ENCODE data around the gene ACACB.

ACACB gene

GRCh38 chr12:109097435-109098182, 18.8 kb upstream of the ACACB start, which contains the start of gene UNG:
TSS of gene UNG (plus strand) at chr12:109097597. CDS start at chr12:109097680, 83 bp downstream.
- TF ChIP-seq GATA3 (IDR thresholded peaks at IDR 0.05; ENCODE audit: low read depth, low read length) (no peak), GATA2 (IDR thresholded peaks at IDR 0.05; ENCODE audit: low read depth, low read length) (no peak)

DNA sequence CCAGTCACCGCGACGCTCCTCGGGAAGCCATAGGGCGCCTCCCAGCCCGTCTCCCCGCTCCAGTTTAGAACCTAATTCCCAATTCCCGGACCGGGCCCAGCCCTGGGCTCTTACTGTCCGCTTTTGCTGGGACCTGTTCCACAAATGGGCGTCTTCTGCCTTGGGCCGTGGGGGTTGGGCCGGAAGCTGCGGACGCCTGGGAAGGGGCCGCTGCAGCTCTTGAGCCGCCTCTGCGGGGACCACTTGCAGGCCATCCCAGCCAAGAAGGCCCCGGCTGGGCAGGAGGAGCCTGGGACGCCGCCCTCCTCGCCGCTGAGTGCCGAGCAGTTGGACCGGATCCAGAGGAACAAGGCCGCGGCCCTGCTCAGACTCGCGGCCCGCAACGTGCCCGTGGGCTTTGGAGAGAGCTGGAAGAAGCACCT, 18.2 kb upstream of the ACACB start:
- TF ChIP-seq GATA2 (IDR thresholded peaks at IDR 0.05; ENCODE audit: low read depth, low read length) (no peak), GATA3 (IDR thresholded peaks at IDR 0.05; ENCODE audit: low read depth, low read length) (no peak)

GRCh38 chr12:109098651-109099050, 17.7 kb upstream of the ACACB start:
- TF ChIP-seq GATA3 (IDR thresholded peaks at IDR 0.05; ENCODE audit: low read depth, low read length) (no peak), GATA2 (IDR thresholded peaks at IDR 0.05; ENCODE audit: low read depth, low read length) (no peak)

DNA sequence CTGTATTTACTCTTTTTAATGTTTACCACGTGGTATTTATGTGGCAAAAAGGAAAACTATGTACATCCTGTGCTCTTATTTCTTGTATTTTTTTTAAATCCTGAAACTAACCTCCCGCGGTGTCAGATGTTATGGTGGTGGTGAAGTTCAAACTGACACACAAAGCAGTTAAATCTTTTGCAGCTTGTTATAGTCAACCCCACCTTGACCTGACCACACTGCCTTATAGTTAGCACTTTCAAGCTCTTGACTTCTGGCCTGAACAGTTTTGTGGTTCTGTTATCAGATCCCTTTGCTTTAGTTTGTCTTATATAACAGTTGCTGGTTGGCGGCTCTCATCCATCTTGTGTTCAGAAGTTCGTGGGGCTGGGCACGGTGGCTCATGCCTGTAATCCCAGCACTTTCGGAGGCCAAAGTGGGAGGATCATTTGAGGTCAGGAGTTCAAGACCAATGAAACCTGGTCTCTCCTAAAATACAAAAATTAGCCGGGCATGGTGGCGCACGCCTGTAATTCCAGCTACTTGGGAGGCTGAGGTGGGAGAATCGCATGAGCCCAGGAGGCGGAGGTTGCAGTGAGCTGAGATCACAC, 16.9 kb upstream of the ACACB start:
- no peak for TF ChIP-seq GATA3 (IDR thresholded peaks at IDR 0.05; ENCODE audit: low read depth, low read length)
- no peak for TF ChIP-seq GATA2 (IDR thresholded peaks at IDR 0.05; ENCODE audit: low read depth, low read length)

- TF ChIP-seq GATA2 (IDR thresholded peaks at IDR 0.05; ENCODE audit: low read depth, low read length) (no peak), GATA3 (IDR thresholded peaks at IDR 0.05; ENCODE audit: low read depth, low read length) (no peak)
Measured at GRCh38 chr12:109100741-109101140, 15.6 kb upstream of the ACACB start.

- TF ChIP-seq GATA2 (IDR thresholded peaks at IDR 0.05; ENCODE audit: low read depth, low read length) (no peak), GATA3 (IDR thresholded peaks at IDR 0.05; ENCODE audit: low read depth, low read length) (no peak)
Measured at GRCh38 chr12:109102491-109102890, 13.9 kb upstream of the ACACB start.

DNA sequence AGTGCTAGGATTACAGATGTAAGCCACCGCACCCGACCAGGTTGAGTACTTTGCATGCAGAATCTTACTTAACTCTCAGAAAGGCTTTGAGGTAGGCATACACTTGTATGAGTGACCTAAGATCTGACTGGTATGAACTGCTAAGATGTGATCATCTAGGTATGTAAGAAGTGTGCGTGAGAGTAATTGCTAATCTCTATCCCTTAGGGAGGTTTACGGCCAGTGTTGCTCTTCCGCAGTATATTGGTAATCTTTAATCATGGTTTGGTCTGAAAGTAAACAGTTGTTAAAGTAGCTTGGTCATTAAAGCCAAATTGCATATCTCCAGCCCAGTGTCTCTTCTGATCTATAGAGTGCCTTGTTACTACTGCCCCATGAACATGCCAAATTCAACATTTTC, 11.2 kb upstream of the ACACB start:
- TF ChIP-seq GATA3 (IDR thresholded peaks at IDR 0.05; ENCODE audit: low read depth, low read length), result no peak
- no peak for TF ChIP-seq GATA2 (IDR thresholded peaks at IDR 0.05; ENCODE audit: low read depth, low read length)

GRCh38 chr12:109109746-109110350, 6.5 kb upstream of the ACACB start:
- TF ChIP-seq GATA3 (IDR thresholded peaks at IDR 0.05; ENCODE audit: low read depth, low read length), result no peak
- TF ChIP-seq GATA2 (IDR thresholded peaks at IDR 0.05; ENCODE audit: low read depth, low read length), result no peak

- TF ChIP-seq GATA3 (IDR thresholded peaks at IDR 0.05; ENCODE audit: low read depth, low read length) (no peak), GATA2 (IDR thresholded peaks at IDR 0.05; ENCODE audit: low read depth, low read length) (no peak)
Measured at GRCh38 chr12:109110988-109111495, 5.3 kb upstream of the ACACB start.

- TF ChIP-seq GATA2 (IDR thresholded peaks at IDR 0.05; ENCODE audit: low read depth, low read length), result no peak
- no peak for TF ChIP-seq GATA3 (IDR thresholded peaks at IDR 0.05; ENCODE audit: low read depth, low read length)
Measured at GRCh38 chr12:109112720-109113465, 3.5 kb upstream of the ACACB start.

- TF ChIP-seq GATA2 (IDR thresholded peaks at IDR 0.05; ENCODE audit: low read depth, low read length) (no peak), GATA3 (IDR thresholded peaks at IDR 0.05; ENCODE audit: low read depth, low read length) (no peak)
Measured at GRCh38 chr12:109113661-109114321, 2.6 kb upstream of the ACACB start.

DNA sequence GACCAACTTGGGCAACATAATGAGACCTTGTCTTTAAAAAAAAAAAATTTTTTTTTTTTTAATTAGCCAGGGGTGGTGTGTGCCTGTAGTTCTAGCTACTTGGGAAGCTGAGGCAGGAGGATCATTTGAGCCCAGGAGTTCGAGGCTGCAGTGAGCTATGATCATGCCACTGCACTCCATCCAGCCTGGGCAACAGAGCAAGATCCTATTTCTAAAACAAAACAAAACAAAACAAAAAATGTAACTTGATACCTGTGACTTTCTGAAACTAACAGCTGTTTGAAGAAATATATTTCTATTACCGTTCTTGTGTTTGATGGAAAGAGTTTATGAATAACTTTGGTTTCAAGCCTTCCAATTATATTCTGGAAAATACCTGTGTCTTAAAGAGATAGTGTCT, 1.7 kb upstream of the ACACB start:
- TF ChIP-seq GATA3 (IDR thresholded peaks at IDR 0.05; ENCODE audit: low read depth, low read length) (no peak), GATA2 (IDR thresholded peaks at IDR 0.05; ENCODE audit: low read depth, low read length) (no peak)

- no peak for TF ChIP-seq GATA3 (IDR thresholded peaks at IDR 0.05; ENCODE audit: low read depth, low read length)
- TF ChIP-seq GATA2 (IDR thresholded peaks at IDR 0.05; ENCODE audit: low read depth, low read length), result no peak
Measured at GRCh38 chr12:109115404-109115757, 1.0 kb upstream of the ACACB start.

GRCh38 chr12:109116611-109116949, 193 bp downstream of the ACACB start:
- TF ChIP-seq GATA2 (IDR thresholded peaks at IDR 0.05; ENCODE audit: low read depth, low read length) (no peak), GATA3 (IDR thresholded peaks at IDR 0.05; ENCODE audit: low read depth, low read length) (no peak)

All from SH-SY5Y (cell line).